ENCODE measurements around the gene ALCAM.
"Not testable (repeated sequence)": the region's sequence is repeated elsewhere in the genome, so short reads cannot be mapped to it uniquely, and the experiment has no call there.

- not testable (repeated sequence) for TF ChIP-seq CTCF (IDR thresholded peaks at IDR 0.05); POLR2AphosphoS5 (IDR thresholded peaks at IDR 0.05); POLR2A (IDR thresholded peaks at IDR 0.05); EP300 (IDR thresholded peaks at IDR 0.05; ENCODE audit: low read depth)
Measured at GRCh38 chr3:105389759-105390158, 23.1 kb downstream of the ALCAM start.

All from transverse colon (tissue), 4 donors.